Trophoblast cell (in vitro differentiated cells and primary cell): ENCODE data around the gene SPRY2.

Source experiments
- DNase-seq, 2 donors: peaks; one replicate each; pipeline ENCODE4 v3.0.0-alpha.2; 2016
- H2AFZ ChIP-seq: 2 replicates; pipeline ENCODE4 v1.6.1; 2013; ENCODE audit warnings: low read length, moderate library complexity, mild to moderate bottlenecking; ENCODE audit not compliant: insufficient read depth, poor library complexity
- H2AK5ac ChIP-seq: 2 replicates; pipeline ENCODE4 v1.6.1; 2013; ENCODE audit warnings: mild to moderate bottlenecking, low read length
- H2BK120ac ChIP-seq: 2 replicates; pipeline ENCODE4 v1.6.1; 2013; ENCODE audit warnings: low read length, mild to moderate bottlenecking, moderate library complexity; ENCODE audit not compliant: insufficient read depth, poor library complexity
- H2BK12ac ChIP-seq: 2 replicates; pipeline ENCODE4 v1.6.1; 2013; ENCODE audit warnings: mild to moderate bottlenecking, low read length, moderate library complexity
- H2BK5ac ChIP-seq: 2 replicates; pipeline ENCODE4 v1.6.1; 2013; ENCODE audit warnings: low read length, low read depth, moderate library complexity, mild to moderate bottlenecking; ENCODE audit not compliant: poor library complexity
- H3K14ac ChIP-seq: 2 replicates; pipeline ENCODE4 v1.6.1; 2013; ENCODE audit warnings: mild to moderate bottlenecking, low read length
- H3K18ac ChIP-seq: 2 replicates; pipeline ENCODE4 v1.6.1; 2013; ENCODE audit warnings: mild to moderate bottlenecking, low read length
- H3K23ac ChIP-seq: 2 replicates; pipeline ENCODE4 v1.6.1; 2013; ENCODE audit warnings: low read length
- H3K27ac ChIP-seq: 2 replicates; pipeline ENCODE4 v1.5.1; 2013; ENCODE audit warnings: low read depth, mild to moderate bottlenecking, inconsistent platforms, low read length, moderate library complexity
- H3K27me3 ChIP-seq: 2 replicates; pipeline ENCODE4 v1.6.1; 2013; ENCODE audit warnings: inconsistent platforms, mild to moderate bottlenecking, low read length, moderate library complexity; ENCODE audit not compliant: insufficient read depth
- H3K36me3 ChIP-seq, 2 experiments: 1 replicate in 1 of 2; 2 replicates in 1 of 2; pipeline ENCODE4 v1.6.1; 2013; ENCODE audit warnings: low read length in 2 of 2, mild to moderate bottlenecking in 2 of 2, moderate library complexity in 1 of 2; ENCODE audit not compliant: insufficient read depth in 2 of 2, control insufficient read depth in 1 of 2
- H3K4ac ChIP-seq: 2 replicates; pipeline ENCODE4 v1.6.1; 2013; ENCODE audit warnings: low read depth, mild to moderate bottlenecking, low read length, moderate library complexity
- H3K4me1 ChIP-seq, 2 experiments: 1 replicate in 1 of 2; 2 replicates in 1 of 2; pipeline ENCODE4 v1.6.1; 2013; ENCODE audit warnings: low read length in 2 of 2, mild to moderate bottlenecking in 2 of 2, moderate library complexity in 1 of 2; ENCODE audit not compliant: insufficient read depth in 2 of 2, control insufficient read depth in 1 of 2
- H3K4me2 ChIP-seq: 2 replicates; pipeline ENCODE4 v1.6.1; 2013; ENCODE audit warnings: inconsistent platforms, mild to moderate bottlenecking, low read length, moderate library complexity
- H3K4me3 ChIP-seq: 2 replicates; pipeline ENCODE4 v1.5.1; 2013; ENCODE audit warnings: mild to moderate bottlenecking, low read depth, low read length, inconsistent platforms
- H3K79me1 ChIP-seq: one replicate; pipeline ENCODE4 v1.6.1; 2013; ENCODE audit warnings: low read length
- H3K79me2 ChIP-seq: 2 replicates; pipeline ENCODE4 v1.6.1; 2013; ENCODE audit warnings: low read length, mild to moderate bottlenecking; ENCODE audit not compliant: control insufficient read depth, insufficient read depth, poor library complexity
- H3K9ac ChIP-seq: 2 replicates; pipeline ENCODE4 v1.6.1; 2013; ENCODE audit warnings: mild to moderate bottlenecking, low read length
- H3K9me3 ChIP-seq: 2 replicates; pipeline ENCODE4 v1.6.1; 2013; ENCODE audit warnings: low read depth, mild to moderate bottlenecking, control low read depth, inconsistent platforms, low read length; ENCODE audit not compliant: insufficient read depth
- H4K12ac ChIP-seq: 2 replicates; pipeline ENCODE4 v1.6.1; 2013; ENCODE audit warnings: low read depth, mild to moderate bottlenecking, low read length, moderate library complexity
- H4K8ac ChIP-seq: 2 replicates; pipeline ENCODE4 v1.6.1; 2013; ENCODE audit warnings: low read depth, mild to moderate bottlenecking, low read length, moderate library complexity
- H4K91ac ChIP-seq: one replicate; pipeline ENCODE4 v1.6.1; 2013; ENCODE audit warnings: low read depth, mild to moderate bottlenecking, low read length, moderate library complexity
- WGBS: extraction: QIAGEN DNeasy Blood & Tissue Kit; methylation state at CpG from one replicate; pipeline ENCODE4 v1.1.7; 2013; ENCODE audit warnings: missing lambda C conversion rate; ENCODE audit not compliant: insufficient read length, insufficient coverage; ENCODE audit errors: extremely low coverage; 5-methylcytosine and 5-hydroxymethylcytosine counted together

The SPRY2 gene

DNA sequence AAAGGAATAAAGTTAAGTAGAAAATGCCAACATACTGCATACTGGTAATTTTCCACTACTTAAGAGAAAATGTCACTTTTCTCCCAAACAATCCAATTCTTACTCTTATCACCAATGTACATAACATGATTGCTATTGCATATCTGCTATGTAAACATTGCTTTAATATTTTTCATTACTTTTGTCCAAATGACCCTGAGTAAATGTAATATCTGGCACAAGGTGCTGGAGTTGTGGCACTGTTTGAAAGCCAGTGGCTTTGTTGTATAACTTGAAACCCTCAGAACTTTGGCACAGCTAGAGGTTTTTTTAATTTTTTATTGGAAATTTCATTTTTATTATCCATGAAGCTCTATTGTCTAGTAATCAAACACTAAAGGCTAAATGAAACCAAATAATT lies 45.7 kb upstream of the SPRY2 start:
- no peak overlapping the region for H4K12ac ChIP-seq
- H3K79me1 ChIP-seq: no peaks in the 10 kb centered on the region
- no peak overlapping the region for H3K4me3 ChIP-seq
- H4K8ac ChIP-seq: no peak overlapping the region
- no peak overlapping the region for H3K9ac ChIP-seq
- H3K27ac ChIP-seq: no peak overlapping the region
- H3K14ac ChIP-seq: no peak overlapping the region
- H2AFZ ChIP-seq: no peak overlapping the region
- H2BK5ac ChIP-seq: no peak overlapping the region
- H3K4me2 ChIP-seq: no peak overlapping the region
- H3K36me3 ChIP-seq: no peaks in the 10 kb centered on the region
- no peak overlapping the region for H2BK120ac ChIP-seq
- no peak overlapping the region for H3K18ac ChIP-seq
- H3K79me2 ChIP-seq: no peaks in the 10 kb centered on the region
- no peak overlapping the region for H3K23ac ChIP-seq
- no peaks in the 10 kb centered on the region for H3K9me3 ChIP-seq
- H3K4me1 ChIP-seq: no peaks in the 10 kb centered on the region
- no peak overlapping the region for H2AK5ac ChIP-seq
- H3K4ac ChIP-seq: no peak overlapping the region
- no peaks in the 10 kb centered on the region for H3K27me3 ChIP-seq
- H4K91ac ChIP-seq: no peak overlapping the region
- no peak for DNase-seq
- H2BK12ac ChIP-seq: no peak overlapping the region

DNA sequence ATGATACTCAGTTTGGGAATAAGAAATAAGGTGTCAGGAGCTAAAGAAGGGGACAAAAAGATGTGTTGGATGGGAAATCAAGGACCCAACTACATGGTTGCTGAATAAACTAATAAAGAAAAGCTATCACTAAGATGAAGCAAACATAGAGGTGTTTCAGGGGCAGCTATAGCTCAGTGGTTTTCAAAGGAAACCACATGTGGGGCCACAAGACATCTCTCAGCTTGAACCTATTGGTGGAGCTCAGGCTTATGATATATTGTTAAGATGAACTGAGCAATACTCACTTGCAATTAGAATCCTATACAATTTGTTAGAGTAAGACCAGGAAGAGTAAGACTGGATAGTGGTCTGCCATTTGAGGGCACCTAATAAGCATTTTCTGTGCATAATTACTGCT lies 45.1 kb upstream of the SPRY2 start:
- Histone ChIP-seq H3K9ac (no peak overlapping the region), H4K91ac (no peak overlapping the region), H3K4me3 (no peak overlapping the region)

DNA sequence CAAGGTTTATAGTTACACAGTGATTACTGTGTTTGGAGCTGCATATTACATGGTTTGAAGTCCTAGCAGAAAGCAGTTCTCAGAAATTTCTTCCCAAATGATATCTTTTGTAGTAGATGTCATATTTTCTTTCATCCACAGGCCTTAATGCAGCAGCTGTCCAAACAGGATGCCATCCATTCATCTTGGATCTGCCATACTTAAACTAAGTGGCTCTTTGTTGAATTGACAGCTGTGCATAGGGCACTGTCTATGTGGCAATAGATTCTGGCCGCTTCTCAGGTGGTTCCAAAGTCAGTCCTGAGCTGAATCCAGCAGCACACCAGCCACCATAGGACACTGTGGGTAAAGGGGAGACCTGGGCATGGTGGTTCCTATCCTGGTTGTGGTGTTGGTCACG lies 41.6 kb upstream of the SPRY2 start:
- Histone ChIP-seq H2AFZ (no peak overlapping the region), H4K12ac (no peak overlapping the region), H3K4me2 (no peak overlapping the region), H3K14ac (no peak overlapping the region), H3K36me3 (no peaks in the 10 kb centered on the region), H3K4ac (no peak overlapping the region), H4K8ac (no peak overlapping the region), H4K91ac (no peak overlapping the region), H3K4me3 (no peak overlapping the region), H3K23ac (no peak overlapping the region), H3K18ac (no peak overlapping the region), H3K27ac (no peak overlapping the region), H2BK12ac (no peak overlapping the region), H3K4me1 (no peaks in the 10 kb centered on the region), H3K27me3 (no peaks in the 10 kb centered on the region), H3K9ac (no peak overlapping the region), H2BK120ac (no peak overlapping the region), H2BK5ac (no peak overlapping the region), H3K79me2 (no peaks in the 10 kb centered on the region), H3K9me3 (no peaks in the 10 kb centered on the region), H2AK5ac (no peak overlapping the region), H3K79me1 (no peaks in the 10 kb centered on the region)
- no CpG with 5 or more reads among the region's 2 CpGs for WGBS
- no peak for DNase-seq

More for the DNA sequence above, 45.1 kb upstream of the SPRY2 start:
- Histone ChIP-seq H3K27ac (no peak overlapping the region), H2BK5ac (no peak overlapping the region), H2BK120ac (no peak overlapping the region), H3K14ac (no peak overlapping the region), H2BK12ac (no peak overlapping the region), H3K36me3 (no peaks in the 10 kb centered on the region), H3K9me3 (no peaks in the 10 kb centered on the region), H3K4me1 (no peaks in the 10 kb centered on the region), H4K8ac (no peak overlapping the region), H3K79me2 (no peaks in the 10 kb centered on the region), H2AK5ac (no peak overlapping the region), H3K18ac (no peak overlapping the region), H2AFZ (no peak overlapping the region), H4K12ac (no peak overlapping the region), H3K79me1 (no peaks in the 10 kb centered on the region), H3K27me3 (no peaks in the 10 kb centered on the region), H3K4ac (no peak overlapping the region), H3K23ac (no peak overlapping the region), H3K4me2 (no peak overlapping the region)
- no peak for DNase-seq

DNA sequence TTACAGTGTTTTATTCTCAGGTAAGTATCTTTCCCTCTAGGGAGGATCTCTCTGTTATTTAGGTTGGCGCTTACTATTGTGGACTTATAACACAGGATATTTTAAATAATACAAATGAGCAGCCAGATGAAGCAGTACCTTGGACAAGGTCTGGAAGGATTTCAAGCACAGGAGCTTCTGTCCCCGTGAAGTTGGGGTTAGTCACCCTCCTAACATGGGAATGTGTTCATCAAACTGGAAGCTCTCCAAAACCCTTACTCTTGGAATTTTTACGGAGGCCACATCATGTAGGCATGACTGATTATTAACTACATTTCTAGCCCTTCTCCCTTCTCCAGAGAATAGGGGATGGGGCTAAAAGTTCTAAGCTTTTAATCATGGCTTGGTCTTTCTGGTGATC lies 38.3 kb upstream of the SPRY2 start:
- H3K4me1 ChIP-seq: peaks cover 3% of the 10 kb centered on the region in 2 experiments
- no peaks in the 10 kb centered on the region for H3K9me3 ChIP-seq
- no peak overlapping the region for H3K23ac ChIP-seq
- H3K18ac ChIP-seq: no peak overlapping the region
- H3K79me1 ChIP-seq: no peaks in the 10 kb centered on the region
- H3K4me2 ChIP-seq: no peak overlapping the region
- no peak overlapping the region for H3K4ac ChIP-seq
- no peak overlapping the region for H2BK5ac ChIP-seq
- no peak overlapping the region for H2AFZ ChIP-seq
- no peak overlapping the region for H3K9ac ChIP-seq
- no peak overlapping the region for H2AK5ac ChIP-seq
- no peak overlapping the region for H4K91ac ChIP-seq
- H3K36me3 ChIP-seq: no peaks in the 10 kb centered on the region
- H4K12ac ChIP-seq: no peak overlapping the region
- no peak for DNase-seq
- H4K8ac ChIP-seq: no peak overlapping the region
- H3K14ac ChIP-seq: no peak overlapping the region
- H3K79me2 ChIP-seq: no peaks in the 10 kb centered on the region
- no peak overlapping the region for H2BK12ac ChIP-seq
- H3K4me3 ChIP-seq: no peak overlapping the region
- no CpG with 5 or more reads among the region's 3 CpGs for WGBS
- H3K27me3 ChIP-seq: no peaks in the 10 kb centered on the region
- H3K27ac ChIP-seq: no peak overlapping the region
- no peak overlapping the region for H2BK120ac ChIP-seq

DNA sequence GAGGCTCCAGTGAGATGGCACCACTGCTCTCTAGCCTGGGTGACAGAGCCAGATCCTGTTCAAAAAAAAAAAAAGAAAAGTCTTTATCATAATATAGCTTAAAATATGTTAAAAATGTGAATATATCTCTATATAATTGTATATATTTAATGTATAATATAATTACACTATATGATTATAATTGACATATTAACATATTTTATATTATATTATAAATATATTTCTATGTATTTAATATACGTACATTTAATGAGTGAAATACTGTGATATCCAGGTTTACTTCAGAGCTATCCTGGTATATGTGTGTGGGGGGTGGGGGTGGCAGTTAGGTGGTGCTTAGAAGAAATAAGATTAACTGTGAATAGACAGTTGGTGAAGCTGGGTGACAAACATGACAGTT lies 35.6 kb upstream of the SPRY2 start:
- no peak overlapping the region for H2BK120ac ChIP-seq
- no peak overlapping the region for H3K27ac ChIP-seq
- H3K27me3 ChIP-seq: no peaks in the 10 kb centered on the region
- H3K79me1 ChIP-seq: no peaks in the 10 kb centered on the region
- no peak overlapping the region for H4K8ac ChIP-seq
- H2AFZ ChIP-seq: no peak overlapping the region
- H2AK5ac ChIP-seq: no peak overlapping the region
- no peaks in the 10 kb centered on the region for H3K79me2 ChIP-seq
- H4K12ac ChIP-seq: no peak overlapping the region
- no peak overlapping the region for H2BK5ac ChIP-seq
- no peak overlapping the region for H3K4me3 ChIP-seq
- H3K9ac ChIP-seq: no peak overlapping the region
- no peak overlapping the region for H2BK12ac ChIP-seq
- no peaks in the 10 kb centered on the region for H3K9me3 ChIP-seq
- H3K4me1 ChIP-seq: peaks cover 3% of the 10 kb centered on the region in 2 experiments
- no CpG with 5 or more reads among the region's 1 CpG for WGBS
- no peak for DNase-seq
- no peak overlapping the region for H3K4ac ChIP-seq
- no peak overlapping the region for H3K4me2 ChIP-seq
- no peak overlapping the region for H3K14ac ChIP-seq
- no peak overlapping the region for H3K18ac ChIP-seq
- H3K36me3 ChIP-seq: no peaks in the 10 kb centered on the region
- H4K91ac ChIP-seq: no peak overlapping the region
- no peak overlapping the region for H3K23ac ChIP-seq
